ENCODE results near the gene GRM8.

Gene GRM8

GRCh38 chr7:126667742-126668366 lies 584.9 kb downstream of the GRM8 start:
- TF ChIP-seq CTCF (IDR thresholded peaks at IDR 0.05; ENCODE audit: borderline replicate concordance, insufficient read depth, low read depth, low read length), result no peak

GRCh38 chr7:126662856-126663255 lies 589.9 kb downstream of the GRM8 start:
- H3K4me3 ChIP-seq (ENCODE audit: low read depth, low read length), result no peak overlapping the region
- no peak for TF ChIP-seq CTCF (IDR thresholded peaks at IDR 0.05; ENCODE audit: borderline replicate concordance, insufficient read depth, low read depth, low read length)

More at GRCh38 chr7:126667742-126668366, 584.9 kb downstream of the GRM8 start:
- no peak overlapping the region for H3K4me3 ChIP-seq (ENCODE audit: low read depth, low read length)

- TF ChIP-seq CTCF (IDR thresholded peaks at IDR 0.05; ENCODE audit: borderline replicate concordance, insufficient read depth, low read depth, low read length), result no peak
These were observed 593.6 kb downstream of the GRM8 start for GRCh38 chr7:126659124-126659523.

GRCh38 chr7:126658684-126659083 lies 594.1 kb downstream of the GRM8 start:
- no peak overlapping the region for H3K4me3 ChIP-seq (ENCODE audit: low read depth, low read length)
- TF ChIP-seq CTCF (IDR thresholded peaks at IDR 0.05; ENCODE audit: borderline replicate concordance, insufficient read depth, low read depth, low read length), result no peak

More at GRCh38 chr7:126659124-126659523, 593.6 kb downstream of the GRM8 start:
- no peak overlapping the region for H3K4me3 ChIP-seq (ENCODE audit: low read depth, low read length)

GRCh38 chr7:126657599-126658358 lies 595.0 kb downstream of the GRM8 start:
- TF ChIP-seq CTCF (IDR thresholded peaks at IDR 0.05; ENCODE audit: borderline replicate concordance, insufficient read depth, low read depth, low read length), result no peak
- no peak overlapping the region for H3K4me3 ChIP-seq (ENCODE audit: low read depth, low read length)

GRCh38 chr7:126657137-126657536 lies 595.6 kb downstream of the GRM8 start:
- H3K4me3 ChIP-seq (ENCODE audit: low read depth, low read length), result no peak overlapping the region
- no peak for TF ChIP-seq CTCF (IDR thresholded peaks at IDR 0.05; ENCODE audit: borderline replicate concordance, insufficient read depth, low read depth, low read length)

- TF ChIP-seq CTCF (IDR thresholded peaks at IDR 0.05; ENCODE audit: borderline replicate concordance, insufficient read depth, low read depth, low read length), result no peak
- H3K4me3 ChIP-seq (ENCODE audit: low read depth, low read length), result no peak overlapping the region
These were observed 596.6 kb downstream of the GRM8 start for GRCh38 chr7:126656165-126656564.
